Activated CD4-positive, CD25-positive, alpha-beta regulatory T cell treated with anti-CD3 and anti-CD28 coated beads, Interleukin-2, amount 50 U/mL, for 72 hours (primary cell): ENCODE data around the gene MS4A4E.
"Not testable (repeated sequence)": the region's sequence is repeated elsewhere in the genome, so short reads cannot be mapped to it uniquely, and the experiment has no call there.

Experiments used
- DNase-seq: peaks from one replicate; pipeline ENCODE4 v3.0.0; 2021

Gene MS4A4E

GRCh38 chr11:60170566-60170965 is 72.4 kb downstream of the MS4A4E start:
- no peak for DNase-seq

DNA sequence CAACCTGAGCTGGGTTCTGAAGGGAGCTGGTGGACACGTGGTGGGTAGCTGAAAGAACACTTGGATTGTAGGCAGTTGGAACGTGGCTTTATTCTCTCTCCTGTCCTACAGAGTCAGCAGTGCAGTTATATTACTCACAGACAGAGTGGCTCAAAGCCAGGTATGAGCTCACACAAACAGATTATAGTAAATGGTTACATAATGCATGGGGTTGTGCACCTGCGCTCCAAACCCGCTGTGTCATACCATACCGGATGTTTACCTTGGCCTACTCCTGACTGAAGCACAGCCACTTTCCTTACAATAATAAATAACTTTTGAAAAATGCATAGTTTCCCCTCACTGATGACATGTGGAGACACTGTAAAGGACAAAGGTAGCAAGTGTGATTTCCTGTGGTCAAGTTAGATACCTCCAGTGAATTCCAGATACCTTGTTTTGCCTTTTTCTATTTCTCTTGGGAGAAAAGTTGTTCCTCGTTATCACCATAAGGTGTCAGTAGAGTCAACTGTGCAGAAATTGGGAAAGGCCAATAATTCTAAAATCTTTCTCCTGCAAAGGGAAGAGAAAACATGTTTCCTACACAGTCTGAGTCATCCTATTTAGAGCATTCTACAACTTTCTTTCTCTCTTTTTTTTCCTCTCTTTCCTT is 73.5 kb downstream of the MS4A4E start:
- DNase-seq = no peak

GRCh38 chr11:60168306-60168705 is 74.6 kb downstream of the MS4A4E start:
- no peak for DNase-seq

DNA sequence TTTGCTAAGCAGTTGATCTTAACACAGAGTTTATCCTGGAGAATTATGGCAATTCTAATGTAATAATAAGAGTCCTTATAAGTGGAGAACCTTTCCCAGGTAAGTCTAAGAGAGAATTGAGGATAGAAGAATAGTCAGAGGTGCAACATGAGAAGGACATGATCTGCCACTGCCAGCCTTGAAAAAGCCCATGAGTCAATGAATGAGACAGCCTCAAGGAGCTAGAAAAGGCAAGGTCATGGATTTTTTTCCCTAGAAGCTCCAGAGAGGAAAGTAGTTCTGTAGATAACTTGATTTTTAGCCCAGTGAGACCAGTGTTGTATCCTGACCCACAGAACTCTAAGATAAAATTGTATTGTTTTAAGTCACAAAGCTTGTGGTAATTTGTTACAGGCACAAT is 77.0 kb downstream of the MS4A4E start:
- DNase-seq = no peak

GRCh38 chr11:60165538-60165937 is 77.4 kb downstream of the MS4A4E start:
- DNase-seq = no peak

DNA sequence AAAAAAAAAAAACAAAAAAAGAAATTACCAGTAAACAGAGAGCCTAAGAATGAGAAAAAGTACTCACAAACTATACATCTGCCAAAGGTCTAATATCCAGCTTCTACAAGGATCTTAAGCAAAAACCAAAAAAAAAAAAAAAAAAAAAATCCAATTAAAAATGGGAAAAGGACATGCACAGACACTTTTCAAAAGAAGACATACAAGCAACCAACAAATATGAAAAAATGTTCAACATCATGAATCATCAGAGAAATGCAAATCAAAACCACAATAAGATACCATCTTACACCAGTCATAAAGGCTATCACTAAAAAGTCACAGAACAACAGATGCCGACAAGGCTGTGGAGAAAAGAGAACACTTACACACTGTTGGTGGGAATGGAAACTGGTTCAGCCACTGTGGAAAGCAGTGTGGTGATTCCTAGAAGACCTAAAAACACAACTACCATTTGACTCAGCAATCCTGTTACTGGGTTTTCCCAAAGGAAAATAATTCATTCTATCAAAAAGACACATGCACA is 78.3 kb downstream of the MS4A4E start:
- DNase-seq = no peak

DNA sequence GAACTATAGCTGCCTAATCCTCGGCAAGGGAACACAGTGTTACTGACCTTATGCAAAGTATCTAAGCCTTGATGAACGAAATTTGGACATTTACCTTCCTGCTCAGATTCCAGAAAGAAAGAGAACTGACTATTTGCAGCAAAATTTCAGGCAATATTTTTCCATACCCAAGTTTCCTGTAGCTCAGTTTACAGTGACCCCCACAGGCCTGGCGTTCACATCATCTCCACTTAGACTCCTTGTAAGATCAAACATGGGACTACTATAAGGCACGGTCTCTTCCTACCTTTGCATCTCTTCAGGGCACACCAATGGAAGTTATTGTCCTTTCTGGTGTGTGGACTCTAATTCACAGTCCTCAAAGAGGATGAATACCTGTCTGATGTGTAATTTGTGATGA is 81.2 kb downstream of the MS4A4E start:
- DNase-seq = no peak

DNA sequence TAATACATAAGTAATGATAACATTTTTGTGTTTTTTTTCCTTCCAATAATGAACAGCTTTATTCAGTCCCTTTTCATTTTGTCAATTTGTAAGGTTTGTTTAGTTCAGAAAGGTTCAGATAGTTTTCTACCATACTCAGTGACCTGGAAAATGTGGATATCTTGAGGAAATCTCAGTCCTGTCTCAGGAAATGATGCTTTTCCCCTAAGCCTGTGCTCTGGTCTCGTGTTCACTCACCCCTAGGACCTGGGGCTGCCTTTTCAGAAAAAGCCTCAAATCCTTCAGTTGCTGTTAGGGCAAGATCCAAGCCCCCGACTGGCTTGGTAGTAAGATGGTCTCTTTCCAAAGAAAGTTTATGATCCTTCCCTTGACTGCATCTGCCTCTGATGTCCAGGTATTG is 81.8 kb downstream of the MS4A4E start:
- no peak for DNase-seq

DNA sequence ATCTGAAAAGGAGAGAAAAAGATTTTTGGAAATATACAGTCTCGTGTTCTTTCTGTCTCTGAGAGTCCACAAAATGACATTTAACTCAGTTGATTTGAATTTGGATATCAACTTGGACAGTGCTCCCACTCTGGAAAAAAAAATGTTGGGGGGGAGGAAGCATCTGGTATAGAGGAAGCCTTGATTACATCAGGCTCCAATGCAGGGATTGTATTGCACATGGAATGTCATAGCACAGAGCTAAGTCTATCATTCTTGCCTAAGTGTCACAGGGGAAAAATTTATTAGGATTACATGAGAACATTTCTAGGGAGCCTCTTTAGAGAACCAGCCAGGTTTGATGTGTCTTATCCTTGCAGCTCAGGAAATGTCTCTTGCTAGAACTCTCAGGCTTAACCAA is 83.1 kb downstream of the MS4A4E start:
- no peak for DNase-seq

DNA sequence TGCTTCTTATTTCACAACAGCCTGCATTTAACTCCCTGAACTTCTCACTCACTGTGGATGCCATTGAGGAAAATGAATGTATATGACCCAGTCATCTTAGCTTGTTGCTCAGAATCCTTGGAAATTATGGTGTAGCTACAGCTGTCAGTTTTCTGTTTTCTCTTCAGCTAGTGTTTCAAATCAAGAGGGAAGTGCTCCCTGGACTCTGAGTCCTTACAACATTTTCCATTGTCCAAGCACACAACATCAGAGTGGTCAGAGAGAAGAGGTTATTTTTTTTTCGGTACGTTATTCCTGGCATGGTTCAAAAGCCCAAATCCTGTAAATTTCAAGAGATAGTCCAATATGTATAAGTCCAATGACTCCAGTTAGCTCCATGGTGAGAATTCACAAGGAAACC is 83.7 kb downstream of the MS4A4E start:
- DNase-seq = no peak

GRCh38 chr11:60158636-60159035 is 84.3 kb downstream of the MS4A4E start:
- DNase-seq = no peak

GRCh38 chr11:60155931-60156330 is 87.0 kb downstream of the MS4A4E start:
- DNase-seq = no peak

DNA sequence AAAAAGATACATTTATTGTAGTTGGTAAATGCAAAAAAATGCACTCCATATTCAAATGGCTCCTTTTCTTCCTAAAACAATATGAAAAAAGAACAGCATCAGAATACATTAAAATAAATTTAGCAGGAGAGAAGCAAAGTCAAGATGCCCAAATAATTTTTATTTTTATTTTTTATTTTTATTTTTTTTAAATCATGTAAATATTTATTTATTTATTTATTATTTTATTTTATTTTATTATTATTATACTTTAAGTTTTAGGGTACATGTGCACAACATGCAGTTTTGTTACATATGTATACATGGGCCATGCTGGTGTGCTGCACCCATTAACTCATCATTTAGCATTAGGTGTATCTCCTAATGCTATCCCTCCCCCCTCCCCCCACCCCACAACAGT is 90.2 kb downstream of the MS4A4E start:
- DNase-seq = not testable (repeated sequence)

GRCh38 chr11:60150279-60150678 is 92.7 kb downstream of the MS4A4E start:
- DNase-seq = no peak
